Measurements from ENCODE around the gene CDH22.

The CDH22 gene

GRCh38 chr20:46220455-46221207, 87.7 kb downstream of the CDH22 start:
- TF ChIP-seq CTCF (IDR thresholded peaks at IDR 0.05; ENCODE audit: insufficient read depth, missing control alignments), result no peak
- no peak for DNase-seq (ENCODE audit: insufficient read length, low spot score)
- FAIRE-seq, result no peak

- DNase-seq (ENCODE audit: insufficient read length, low spot score) (no peak), FAIRE-seq (no peak)
- TF ChIP-seq CTCF (IDR thresholded peaks at IDR 0.05; ENCODE audit: insufficient read depth, missing control alignments), result no peak
Observed at GRCh38 chr20:46219920-46220319, 88.4 kb downstream of the CDH22 start.

GRCh38 chr20:46219190-46219589, 89.1 kb downstream of the CDH22 start:
- no peak for DNase-seq (ENCODE audit: insufficient read length, low spot score)
- no peak for TF ChIP-seq CTCF (IDR thresholded peaks at IDR 0.05; ENCODE audit: insufficient read depth, missing control alignments)
- no peak for FAIRE-seq

- FAIRE-seq, result no peak
- no peak for DNase-seq (ENCODE audit: insufficient read length, low spot score)
- TF ChIP-seq CTCF (IDR thresholded peaks at IDR 0.05; ENCODE audit: insufficient read depth, missing control alignments), result no peak
Observed at GRCh38 chr20:46218656-46219055, 89.6 kb downstream of the CDH22 start.

GRCh38 chr20:46217583-46217982, 90.7 kb downstream of the CDH22 start:
- TF ChIP-seq CTCF (IDR thresholded peaks at IDR 0.05; ENCODE audit: insufficient read depth, missing control alignments), result no peak
- DNase-seq (ENCODE audit: insufficient read length, low spot score), result no peak
- FAIRE-seq, result no peak

- FAIRE-seq (no peak), DNase-seq (ENCODE audit: insufficient read length, low spot score) (no peak)
- no peak for TF ChIP-seq CTCF (IDR thresholded peaks at IDR 0.05; ENCODE audit: insufficient read depth, missing control alignments)
Observed at GRCh38 chr20:46216770-46217464, 91.4 kb downstream of the CDH22 start.
